ENCODE results near the gene HCN2.
"Not testable (repeated sequence)": the region's sequence is repeated elsewhere in the genome, so short reads cannot be mapped to it uniquely, and the experiment has no call there.

The HCN2 gene

GRCh38 chr19:622666-623065 is 33.0 kb downstream of the HCN2 start:
- DNase-seq, result no peak

GRCh38 chr19:623175-623916 is 33.7 kb downstream of the HCN2 start:
- no peak for DNase-seq

GRCh38 chr19:623974-624373 is 34.3 kb downstream of the HCN2 start:
- no peak for DNase-seq

- no peak for DNase-seq
Measured at GRCh38 chr19:624433-625109, 34.9 kb downstream of the HCN2 start.

GRCh38 chr19:625257-625656 is 35.6 kb downstream of the HCN2 start:
- no peak for DNase-seq

- not testable (repeated sequence) for DNase-seq
Measured at GRCh38 chr19:626566-626965, 36.9 kb downstream of the HCN2 start.

GRCh38 chr19:628168-628567 is 38.5 kb downstream of the HCN2 start:
- DNase-seq, result no peak

GRCh38 chr19:629515-629914 is 39.8 kb downstream of the HCN2 start:
- not testable (repeated sequence) for DNase-seq

GRCh38 chr19:629961-630714 is 40.5 kb downstream of the HCN2 start:
- DNase-seq, result no peak

GRCh38 chr19:632579-633067 is 42.9 kb downstream of the HCN2 start:
- DNase-seq, result peak; percentile 56

- peak; percentile 99 for DNase-seq
Measured at GRCh38 chr19:633068-633785, 43.5 kb downstream of the HCN2 start, which contains the start of gene POLRMT. Gene POLRMT, minus strand, starts transcription at chr19:633537. Its CDS starts 25 bp downstream, at chr19:633512.

GRCh38 chr19:633786-634639 is 44.3 kb downstream of the HCN2 start:
- DNase-seq, result no peak

- no peak for DNase-seq
Measured at GRCh38 chr19:634975-635652, 45.4 kb downstream of the HCN2 start.

- DNase-seq, result no peak
Measured at GRCh38 chr19:638906-639252, 49.2 kb downstream of the HCN2 start.

GRCh38 chr19:639253-640160 is 49.8 kb downstream of the HCN2 start, which contains the start of gene FGF22:
Gene FGF22, plus strand, starts transcription at chr19:639879. Its CDS starts 47 bp downstream, at chr19:639926.
- peak; percentile 93 for DNase-seq

- DNase-seq, result no peak
Measured at GRCh38 chr19:640161-640558, 50.5 kb downstream of the HCN2 start.

GRCh38 chr19:640606-641189 is 51.0 kb downstream of the HCN2 start:
- DNase-seq, result no peak

GRCh38 chr19:641702-642101 is 52.0 kb downstream of the HCN2 start:
- DNase-seq, result no peak
